Stimulated activated CD8-positive, alpha-beta memory T cell treated with anti-CD3 and anti-CD28 coated beads, Interleukin-12 subunit alpha, Interleukin-12 subunit beta, amount 100 ng/mL, for 24 hours (primary cell): ENCODE measurements around the gene LSM2.
"Not testable (repeated sequence)": the region's sequence is repeated elsewhere in the genome, so short reads cannot be mapped to it uniquely, and the experiment has no call there.

ENCODE experiments used
- DNase-seq: peaks from one replicate; pipeline ENCODE4 v3.0.0-alpha.2; 2020; ENCODE audit errors: extremely low read depth

The LSM2 gene

DNA sequence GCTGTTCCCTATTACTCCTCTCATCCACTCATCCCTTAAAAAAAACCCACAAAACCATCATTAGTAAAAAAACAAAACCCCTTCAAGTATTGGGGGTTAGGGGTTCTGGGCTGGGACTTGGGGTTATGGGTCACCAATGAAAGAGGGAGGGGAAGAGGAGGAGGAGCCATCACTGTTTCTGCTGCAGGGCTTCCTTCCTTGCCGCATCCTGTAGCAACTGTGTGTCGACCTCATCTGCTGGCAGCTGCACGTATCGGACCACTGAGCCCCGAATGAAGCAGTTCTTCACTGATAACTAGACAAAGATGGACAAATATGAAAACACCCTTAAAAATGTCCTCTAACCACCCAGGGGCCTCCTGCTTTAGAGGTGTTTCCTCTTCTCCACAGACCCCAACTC lies 9.2 kb downstream of the LSM2 start:
- DNase-seq: no peak

DNA sequence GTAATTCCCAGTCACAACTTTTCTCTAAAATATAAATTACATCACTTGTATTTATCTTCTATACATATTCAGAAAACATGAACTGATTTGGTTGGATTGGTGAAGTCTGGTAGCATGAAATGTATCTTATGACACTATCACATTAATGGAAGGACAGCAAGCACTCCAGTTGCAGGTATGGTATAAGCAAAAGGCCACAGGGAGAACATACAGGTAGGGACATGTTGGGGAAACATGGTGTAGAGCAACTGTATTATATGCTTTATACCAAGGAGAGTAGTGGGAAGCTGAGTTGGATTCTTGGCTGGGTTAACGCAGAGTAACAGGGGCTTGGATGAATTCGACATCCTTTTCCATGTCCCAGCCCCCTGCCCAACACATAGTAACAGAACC lies 9.8 kb downstream of the LSM2 start:
- no peak for DNase-seq

DNA sequence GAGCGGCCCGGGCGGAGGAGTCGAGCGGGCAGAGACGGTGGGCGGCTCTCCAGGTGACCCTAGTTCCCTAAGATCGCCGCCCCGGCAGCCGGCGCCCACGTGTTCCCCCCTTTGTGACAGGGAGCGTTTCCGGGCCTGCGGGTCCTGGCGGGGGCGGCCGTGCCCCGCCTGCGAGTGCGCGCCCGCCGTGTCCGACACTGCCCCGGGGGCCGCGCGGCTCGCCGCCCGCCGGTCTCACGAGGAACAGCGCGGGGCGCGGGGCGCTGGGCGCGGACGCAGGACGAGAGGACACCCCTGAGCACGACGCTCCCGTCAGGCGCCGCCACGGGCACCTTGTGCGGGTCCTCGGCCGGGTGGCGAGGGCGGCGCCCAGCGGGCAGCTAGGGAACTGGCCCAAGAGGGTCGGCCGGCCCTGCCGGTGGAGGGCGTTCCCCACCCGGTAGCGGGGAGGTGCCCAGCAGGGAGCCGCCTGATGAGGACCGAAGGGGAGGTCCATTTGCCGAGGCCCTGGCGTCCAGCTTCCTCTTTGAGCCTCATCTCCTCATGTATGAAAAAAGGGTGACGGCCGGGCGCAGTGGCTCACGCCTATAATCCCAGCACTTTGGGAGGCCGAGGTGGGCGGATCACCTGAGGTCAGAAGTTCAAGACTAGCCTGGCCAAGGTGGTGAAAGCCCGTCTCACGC lies 11.0 kb downstream of the LSM2 start, which contains the start of gene VARS1:
Gene VARS1, minus strand, starts transcription at position 137 of the 683 bp plus-strand sequence. CDS start 535 bp downstream, outside the sequence.
- peak; percentile 58 for DNase-seq

DNA sequence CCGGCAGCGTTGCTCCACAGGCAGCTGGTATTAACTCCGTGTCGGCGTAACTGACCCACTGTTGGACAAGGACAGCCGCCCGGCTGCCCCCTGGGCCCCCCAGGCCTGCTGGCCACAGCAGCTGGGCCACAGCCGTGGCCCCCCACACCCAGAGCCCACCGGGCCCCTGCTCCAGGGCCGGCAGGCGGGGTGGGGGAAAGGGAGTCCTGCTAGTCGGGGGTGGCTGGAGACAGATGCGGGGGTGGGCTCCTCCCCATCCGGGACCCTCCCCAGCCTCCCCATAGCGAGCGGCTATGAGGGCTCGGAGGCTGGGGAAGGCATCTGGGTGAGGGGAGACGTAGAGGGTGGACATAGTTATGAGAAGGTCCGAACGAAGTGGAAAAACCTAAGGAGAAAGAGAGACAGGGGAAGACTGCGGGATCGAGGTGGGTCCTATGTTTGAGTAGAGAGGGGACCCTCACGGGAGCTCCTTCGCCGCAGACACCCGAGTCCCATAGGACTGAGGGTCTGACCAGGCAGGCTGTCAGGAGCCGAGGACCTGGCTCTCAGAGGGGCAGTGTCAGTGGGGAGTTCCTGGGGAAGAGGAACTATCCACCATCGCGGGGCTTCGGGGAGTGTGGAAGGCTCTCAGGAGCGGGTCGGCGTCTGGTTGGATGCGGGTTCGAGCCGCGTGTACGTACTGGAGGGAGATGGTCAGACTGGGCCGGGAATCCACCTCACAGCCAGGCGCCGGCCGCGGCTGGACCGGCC lies 11.7 kb downstream of the LSM2 start:
- DNase-seq: no peak

DNA sequence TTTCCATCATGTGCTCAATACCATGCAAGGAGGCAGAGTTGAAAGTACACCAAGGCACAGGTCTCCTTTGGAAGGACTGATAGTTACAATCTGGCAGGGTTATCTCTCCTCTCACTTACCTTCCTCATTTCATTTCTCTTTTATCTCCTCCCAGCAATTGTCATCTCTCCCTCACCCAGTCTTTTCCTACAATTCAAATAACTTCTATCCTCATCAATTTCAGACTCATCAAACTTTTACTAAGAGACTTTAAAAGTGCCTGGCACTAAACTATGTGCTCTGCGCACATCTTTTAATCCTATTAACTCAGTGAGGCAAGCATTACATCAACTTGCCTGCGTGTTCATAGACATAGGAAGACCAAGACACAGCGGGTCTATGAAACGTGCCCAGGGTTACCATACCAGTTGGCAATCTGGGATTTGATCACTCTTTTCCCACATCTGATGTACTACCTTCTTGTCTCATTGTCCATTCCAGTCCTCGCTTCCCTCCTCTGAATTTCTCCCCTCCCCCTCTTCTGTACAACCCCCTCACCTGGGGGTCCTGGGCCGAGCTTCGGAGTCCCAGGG lies 12.4 kb downstream of the LSM2 start:
- no peak for DNase-seq

DNA sequence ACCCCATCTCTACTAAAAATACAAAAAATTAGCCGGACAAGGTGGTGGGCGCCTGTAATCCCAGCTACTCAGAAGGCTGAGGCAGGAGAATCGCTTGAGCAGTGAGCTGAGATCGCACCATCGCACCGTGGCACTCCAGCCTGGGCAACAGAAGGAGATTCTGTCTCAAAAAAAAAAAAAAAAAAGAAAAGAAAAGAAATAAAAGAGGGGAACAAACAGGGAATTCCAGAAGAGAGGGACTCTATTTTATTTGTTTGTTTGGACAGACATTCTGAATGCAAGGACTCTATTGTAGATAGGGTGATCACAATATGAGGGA lies 12.9 kb downstream of the LSM2 start:
- DNase-seq: not testable (repeated sequence)

DNA sequence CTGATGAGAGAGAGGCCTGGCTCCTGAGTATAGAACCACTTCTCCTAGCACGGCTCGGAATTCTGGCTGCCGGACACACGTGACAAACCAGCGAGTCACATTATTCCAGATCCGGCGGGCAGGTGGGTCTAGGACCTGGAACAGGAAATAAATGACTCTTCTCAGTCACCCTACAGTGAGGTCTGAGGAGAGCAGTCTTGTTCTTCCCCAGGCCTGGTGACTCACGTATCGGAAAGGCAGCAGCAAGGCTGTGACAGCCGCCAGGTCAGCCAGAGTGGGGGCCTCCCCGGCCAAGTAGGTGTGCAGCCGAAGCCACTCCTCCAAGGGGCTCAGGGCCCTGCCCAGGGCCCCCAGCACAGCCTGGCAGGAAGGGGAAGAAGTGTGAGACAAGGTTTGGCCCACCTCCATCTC lies 14.0 kb downstream of the LSM2 start:
- DNase-seq: no peak

DNA sequence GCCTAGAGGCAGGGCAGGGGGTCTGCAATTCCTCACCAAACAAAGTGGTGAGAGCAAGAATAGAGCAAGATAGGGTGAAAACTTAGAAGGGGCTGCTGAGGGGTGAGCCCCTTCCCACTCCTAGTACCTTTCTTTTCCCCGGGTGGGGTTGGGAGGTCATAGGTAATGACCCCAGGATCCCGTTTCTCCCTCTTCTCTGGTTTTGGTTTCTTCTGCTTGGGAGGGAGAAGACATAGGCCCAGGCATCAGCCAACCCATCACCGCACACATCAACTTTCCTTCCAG lies 14.7 kb downstream of the LSM2 start:
- no peak for DNase-seq

DNA sequence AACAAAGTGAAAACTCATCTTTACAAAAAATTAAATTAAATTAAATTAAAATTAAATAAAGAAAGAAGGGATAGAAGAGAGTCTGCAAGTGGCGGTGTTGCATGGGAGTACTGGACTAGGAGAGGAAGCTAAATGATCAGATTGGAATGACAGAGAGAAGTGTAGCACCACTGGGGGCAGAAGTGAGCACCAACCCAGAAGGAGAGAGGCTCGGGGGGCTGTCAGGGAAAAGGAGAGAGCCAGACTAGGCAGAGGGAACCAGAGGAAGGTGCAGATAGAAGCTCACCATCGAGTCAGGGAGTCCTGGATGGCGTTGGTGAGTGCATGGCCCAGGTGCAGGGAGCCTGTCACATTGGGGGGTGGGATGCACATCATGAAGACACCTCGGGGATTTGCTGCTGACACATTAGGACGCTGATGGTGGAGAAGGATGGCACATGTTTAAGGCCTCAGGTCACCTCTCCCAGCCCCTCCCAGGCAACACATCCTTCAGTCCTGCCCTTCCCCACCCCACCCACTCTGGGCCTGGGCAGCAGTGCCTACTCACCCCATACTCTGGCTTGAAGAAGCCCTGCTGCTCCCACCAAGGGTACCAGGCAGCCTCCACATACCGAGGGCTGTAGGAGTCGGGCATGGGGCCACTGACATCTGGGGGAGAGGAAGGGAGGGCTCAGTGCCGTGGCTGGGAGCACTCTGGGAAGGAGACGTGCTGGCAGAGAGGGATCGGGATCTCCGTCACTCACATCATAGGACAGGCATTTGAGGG lies 15.3 kb downstream of the LSM2 start:
- DNase-seq: no peak

DNA sequence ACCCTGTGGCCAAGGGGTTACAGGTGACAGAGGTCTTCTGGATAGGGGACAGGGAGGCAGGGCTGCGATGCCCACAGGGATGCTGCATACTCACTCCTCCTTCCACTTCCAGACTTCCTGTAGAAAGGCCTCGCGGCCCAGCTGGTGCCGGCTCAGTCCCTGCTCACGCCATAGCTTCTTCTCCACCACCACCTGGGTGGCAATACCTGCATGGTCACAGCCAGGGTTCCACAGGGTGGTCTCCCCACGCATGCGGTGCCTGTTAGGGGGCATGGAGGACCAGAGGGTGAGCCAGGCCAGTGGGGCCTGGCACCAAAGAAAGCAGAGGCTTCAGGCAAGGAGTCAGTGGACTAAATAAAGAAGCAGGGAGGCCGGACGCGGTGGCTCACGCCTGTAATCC lies 21.3 kb downstream of the LSM2 start:
- no peak for DNase-seq

DNA sequence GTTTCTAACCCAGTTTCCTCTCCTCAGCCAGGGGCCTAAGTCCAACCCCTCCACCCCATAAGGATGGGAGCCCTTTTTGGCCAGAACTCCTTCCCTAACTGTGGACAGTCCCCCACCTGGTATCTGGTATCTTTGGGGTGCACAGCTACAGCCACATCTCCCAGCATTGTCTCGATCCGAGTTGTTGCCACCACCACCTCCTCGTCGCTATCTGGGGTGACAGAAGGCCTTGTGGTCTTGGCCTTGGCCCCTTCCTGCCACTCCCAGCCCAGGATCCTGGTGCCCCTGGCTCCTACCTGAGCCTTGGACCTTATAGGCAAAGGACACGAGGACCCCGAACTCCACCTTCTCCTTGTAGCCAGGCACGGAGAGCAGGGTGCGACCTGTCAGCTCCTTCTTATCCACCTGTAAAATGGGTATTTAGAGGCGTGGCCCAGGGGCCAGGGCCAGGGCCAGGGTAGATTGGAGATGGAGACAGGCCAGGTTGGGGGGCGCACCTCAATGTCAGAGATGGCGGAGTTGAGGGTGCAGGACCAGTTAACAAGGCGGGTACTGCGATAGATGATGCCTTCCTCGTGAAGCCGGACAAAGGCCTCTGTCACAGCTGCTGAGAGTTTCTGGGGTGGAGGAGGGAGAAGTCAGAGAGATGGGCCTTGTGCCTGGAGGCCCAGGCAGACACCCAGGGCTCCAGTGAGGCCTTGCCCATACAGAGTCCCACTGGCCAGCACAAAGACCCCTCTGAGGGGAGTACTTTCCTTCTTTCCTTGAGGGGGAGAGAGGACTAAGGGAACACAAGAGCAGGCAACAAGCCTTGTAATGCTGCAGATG lies 22.5 kb downstream of the LSM2 start:
- DNase-seq: no peak

DNA sequence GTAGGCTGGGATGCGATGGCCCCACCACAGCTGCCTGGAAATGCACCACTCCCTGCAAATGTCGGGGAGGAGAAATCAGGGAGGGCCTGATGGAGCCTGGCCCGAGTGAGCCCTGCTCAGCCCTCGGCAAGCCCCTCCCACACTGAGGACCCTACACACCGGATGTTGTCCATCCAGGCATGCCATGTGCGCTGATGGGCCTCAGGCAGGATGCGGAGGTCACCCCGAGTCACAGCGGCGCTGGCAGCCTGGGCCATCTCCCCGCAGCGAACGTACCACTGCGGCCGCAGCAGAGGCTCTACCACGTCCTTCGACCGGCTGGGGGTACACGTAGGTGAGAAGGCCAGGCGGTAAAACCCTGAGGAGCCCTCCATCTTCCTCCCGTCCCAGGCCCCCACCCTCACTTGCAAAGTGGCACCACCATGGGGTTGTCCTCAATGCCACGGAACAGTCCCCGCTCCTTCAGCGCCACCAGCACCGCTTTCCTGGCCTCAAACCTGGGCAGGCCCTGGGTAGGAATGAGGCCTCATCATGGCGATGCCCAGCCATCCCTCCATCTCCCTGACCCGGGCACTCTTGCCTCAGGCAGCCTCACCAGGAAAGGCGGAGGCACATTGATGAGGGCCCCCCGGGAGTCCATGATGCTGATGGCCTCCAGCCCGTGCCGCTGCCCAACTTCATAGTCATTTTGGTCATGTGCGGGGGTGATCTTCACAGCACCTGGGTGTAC lies 24.5 kb downstream of the LSM2 start:
- no peak for DNase-seq

DNA sequence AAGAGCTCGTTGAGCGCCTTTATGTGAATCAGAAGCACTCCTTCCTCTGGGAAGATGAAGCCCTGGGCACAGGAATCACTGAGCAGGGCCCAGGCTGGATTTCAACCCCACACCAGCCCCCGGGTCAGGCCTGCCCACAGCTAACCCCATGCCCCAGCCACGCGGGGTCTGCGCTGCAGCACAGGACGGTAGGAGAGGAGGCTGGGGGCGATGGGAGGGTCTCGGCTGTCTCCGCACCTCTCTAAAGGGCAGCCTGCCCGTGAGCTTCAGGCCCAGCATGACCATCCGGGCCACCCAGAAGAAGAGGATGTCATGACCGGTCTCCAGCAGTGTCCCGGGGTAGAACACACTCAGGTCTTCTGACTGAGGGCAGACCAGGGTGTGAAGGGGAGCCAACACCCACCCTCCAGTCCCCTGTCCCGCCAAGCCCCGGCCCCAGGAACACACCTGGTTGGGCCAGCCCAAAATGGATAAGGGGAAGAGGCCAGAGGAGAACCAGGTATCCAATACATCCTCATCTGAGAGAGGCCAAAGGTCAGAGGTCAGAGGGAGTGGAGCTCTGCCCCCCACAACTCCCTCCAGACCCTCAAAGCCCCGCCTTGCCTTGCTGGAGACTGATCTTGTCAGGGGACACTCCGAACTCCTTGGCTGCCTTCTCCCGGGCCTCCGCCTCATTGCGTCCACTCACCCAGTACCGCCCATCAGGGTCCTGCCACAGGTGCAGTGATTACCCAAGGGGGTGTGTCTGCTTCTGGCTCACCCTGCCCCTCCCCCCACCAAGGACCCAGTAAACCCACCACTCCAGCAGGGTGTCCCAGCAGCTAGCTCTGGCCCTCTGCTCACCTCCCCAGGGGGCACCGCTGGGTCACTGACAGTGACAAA lies 25.3 kb downstream of the LSM2 start:
- no peak for DNase-seq

DNA sequence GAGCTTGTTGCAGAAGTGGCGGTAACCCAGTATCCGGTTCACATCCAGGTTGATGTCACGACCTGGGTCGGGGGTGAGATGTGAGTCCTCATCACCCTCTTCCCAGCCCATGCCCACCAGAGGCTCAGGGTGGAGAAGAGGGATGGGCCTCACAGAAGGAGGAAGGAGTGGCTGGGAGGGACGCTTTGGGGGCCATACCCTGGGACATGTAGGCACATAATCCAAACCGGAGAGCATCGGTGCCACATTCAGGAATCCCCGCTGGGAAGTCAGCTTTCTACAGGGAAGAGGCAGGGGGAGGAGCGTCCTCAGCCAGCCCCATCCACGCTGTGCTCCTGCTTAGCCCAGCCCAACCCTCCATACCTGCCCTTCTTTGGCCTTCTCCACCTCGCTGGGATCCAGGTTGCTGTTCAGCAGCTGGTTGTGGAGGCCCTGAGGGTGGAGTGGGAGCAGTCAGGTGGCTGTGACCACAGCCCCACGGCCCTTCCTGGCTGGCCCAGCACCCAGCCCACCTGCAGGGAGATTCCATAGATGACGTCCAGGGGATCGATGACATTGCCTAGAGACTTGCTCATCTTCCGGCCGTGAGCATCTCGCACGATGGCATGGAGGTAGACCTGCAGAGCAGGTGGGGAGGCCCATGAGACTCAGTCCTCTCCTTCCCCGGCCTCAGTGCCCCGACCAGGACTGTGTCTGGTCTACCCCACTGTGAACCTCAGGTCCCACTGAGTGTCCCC lies 26.1 kb downstream of the LSM2 start:
- no peak for DNase-seq

DNA sequence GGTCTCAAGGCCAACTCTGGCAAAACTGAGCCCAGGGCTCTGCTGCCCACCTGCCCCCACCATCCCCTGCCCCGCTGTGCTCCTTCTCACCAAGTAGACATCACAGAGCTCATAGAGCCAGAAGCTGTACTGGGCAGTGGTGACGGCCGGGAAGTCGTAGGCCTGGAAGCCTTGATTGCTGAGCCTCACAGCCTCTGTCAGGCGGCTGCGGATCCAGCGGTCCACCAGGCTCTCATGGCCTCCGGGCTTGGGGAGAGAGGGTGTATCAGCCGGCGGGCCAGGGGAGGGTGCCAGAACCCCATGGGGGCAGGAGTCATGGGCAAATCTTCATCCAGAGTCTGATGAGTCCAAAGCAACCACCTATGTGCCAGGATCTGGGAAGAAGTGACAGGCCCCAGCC lies 26.9 kb downstream of the LSM2 start:
- DNase-seq: no peak

DNA sequence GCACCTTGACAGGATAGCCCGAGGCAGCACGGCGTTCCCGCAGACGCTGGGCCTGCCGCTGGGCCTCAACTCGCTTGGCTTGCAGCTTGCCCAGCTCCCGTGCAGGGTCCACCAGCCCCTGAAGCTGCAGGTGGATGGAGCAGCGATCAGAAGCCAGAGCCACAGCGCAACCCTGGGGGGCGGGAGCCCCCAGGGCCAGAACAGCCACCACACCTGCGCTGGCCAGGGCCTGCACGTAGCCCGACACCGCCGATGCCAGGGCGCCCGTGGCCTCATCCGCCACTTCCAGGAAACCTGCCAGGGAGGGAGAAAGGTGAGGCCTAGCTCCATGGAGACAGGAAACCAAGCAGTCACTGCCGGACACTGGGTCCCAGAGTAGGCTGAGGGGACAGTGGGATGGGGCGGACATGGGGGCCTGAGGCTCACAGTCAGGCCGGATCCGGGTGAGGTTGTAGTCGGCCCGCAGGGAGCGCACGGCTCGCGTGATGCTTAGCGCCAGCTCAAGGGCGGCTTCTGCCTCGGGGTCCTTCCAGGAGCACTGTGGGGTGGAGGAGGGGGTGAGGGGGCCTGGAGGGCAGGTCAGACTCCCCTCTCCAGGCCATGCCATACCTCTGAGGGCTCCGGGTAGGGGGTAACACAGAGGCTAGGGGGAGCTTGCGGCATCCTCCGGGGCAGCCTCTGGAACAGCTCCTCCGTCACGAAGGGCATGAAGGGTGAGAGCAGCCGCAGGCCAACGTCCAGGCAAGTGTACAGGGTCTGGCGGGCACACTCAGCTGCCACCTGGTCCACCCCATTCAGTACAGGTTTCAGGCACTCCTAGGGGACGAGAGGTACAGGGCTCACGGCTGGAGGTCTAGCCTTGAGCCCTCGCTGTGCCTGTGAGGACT lies 27.5 kb downstream of the LSM2 start:
- DNase-seq: no peak

DNA sequence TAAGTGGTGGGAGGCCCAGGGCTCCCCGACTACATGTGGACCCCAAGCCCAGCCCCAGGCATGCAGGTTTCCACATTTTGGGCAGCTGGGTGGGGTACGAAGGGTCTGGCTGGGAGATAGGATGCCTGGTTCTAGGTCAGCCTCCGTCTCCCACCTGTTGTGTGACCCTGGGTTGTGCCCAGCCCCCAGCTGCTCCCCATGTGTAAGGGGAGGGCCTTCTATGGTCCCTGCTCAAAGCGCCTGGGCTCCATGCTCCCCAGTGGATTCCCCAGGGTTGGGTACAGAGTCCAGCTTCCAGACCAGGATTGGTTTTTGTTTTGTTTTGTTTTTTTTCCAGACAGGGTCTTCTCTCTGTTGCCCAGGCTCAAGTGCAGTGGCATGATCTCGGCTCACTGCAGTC lies 28.6 kb downstream of the LSM2 start:
- DNase-seq: no peak

DNA sequence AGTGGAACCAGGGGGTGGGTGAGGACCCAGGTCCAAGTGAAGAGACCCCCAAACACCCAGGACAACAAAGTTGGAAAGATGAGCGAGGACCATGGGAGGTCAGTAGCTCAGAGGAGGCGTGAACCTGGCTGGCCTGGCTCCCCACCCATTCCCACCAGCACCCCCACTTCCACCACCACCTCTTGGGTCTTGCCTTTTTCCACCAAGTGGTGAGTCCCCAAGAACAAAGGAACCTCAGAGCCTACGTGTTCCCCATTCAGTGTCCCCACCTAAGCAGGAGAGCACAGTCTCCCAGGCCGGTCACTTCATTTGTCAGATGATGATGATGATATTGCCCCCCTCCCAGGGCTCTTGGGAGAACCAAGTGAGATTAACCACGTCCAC lies 29.1 kb downstream of the LSM2 start:
- DNase-seq: no peak
